ENCODE data around the gene C4BPB.

Gene C4BPB

GRCh38 chr1:207130252-207131036 is 41.8 kb downstream of the C4BPB start:
- no peak for DNase-seq (ENCODE audit: extremely low read depth in 1 of 2, low read depth in 1 of 2)

GRCh38 chr1:207131163-207131562 is 42.5 kb downstream of the C4BPB start:
- no peak for DNase-seq (ENCODE audit: extremely low read depth in 1 of 2, low read depth in 1 of 2)

- no peak for DNase-seq (ENCODE audit: extremely low read depth in 1 of 2, low read depth in 1 of 2)
Measured at GRCh38 chr1:207134581-207134980, 45.9 kb downstream of the C4BPB start.

GRCh38 chr1:207139616-207140015 is 51.0 kb downstream of the C4BPB start:
- DNase-seq (ENCODE audit: extremely low read depth in 1 of 2, low read depth in 1 of 2): no peak

- DNase-seq (ENCODE audit: extremely low read depth in 1 of 2, low read depth in 1 of 2): no peak
Measured at GRCh38 chr1:207140536-207140935, 51.9 kb downstream of the C4BPB start.

- no peak for DNase-seq (ENCODE audit: extremely low read depth in 1 of 2, low read depth in 1 of 2)
Measured at GRCh38 chr1:207145401-207146058, 56.9 kb downstream of the C4BPB start.

All from stimulated activated CD8-positive, alpha-beta memory T cell treated with anti-CD3 and anti-CD28 coated beads, Interleukin-7, amount 100 ng/mL, for 48 hours (primary cell).